GM23338 (cell line): ENCODE data around the gene LCNL1. TPM values are rescaled to one million over a fixed set of nuclear protein-coding genes. Genes with fewer than 3 reads are reported as not detected.

Experiments used
- ATAC-seq: fragments of 200-7000 bp; cut with Tn5 transposase; 3 replicates; pipeline ENCODE4 v1.9.1; 2020
- DNase-seq: peaks from one replicate; pipeline ENCODE4 v3.0.0-alpha.2; 2015; ENCODE audit warnings: low spot score
- H2AFZ ChIP-seq: fragments of 200-600 bp; sonication (generic); 2 replicates; pipeline ENCODE4 v1.8.0; 2016; ENCODE audit warnings: antibody characterized with exemption, mild to moderate bottlenecking, moderate library complexity
- H3F3A ChIP-seq: fragments of 200-600 bp; sonication (generic); replicated peaks from 2 replicates; pipeline ENCODE4 v1.8.0; 2017; ENCODE audit warnings: antibody characterized with exemption, mixed run types, low read depth
- H3K27ac ChIP-seq: fragments of 200-600 bp; sonication (generic); 2 replicates; pipeline ENCODE4 v1.6.1; 2016; ENCODE audit warnings: low read depth
- H3K27me3 ChIP-seq: fragments of 200-600 bp; sonication (generic); 2 replicates; pipeline ENCODE4 v1.8.0; 2016; ENCODE audit warnings: mild to moderate bottlenecking, mixed run types, moderate library complexity; ENCODE audit not compliant: insufficient read depth
- H3K36me3 ChIP-seq: fragments of 200-600 bp; sonication (generic); 2 replicates; pipeline ENCODE4 v1.8.0; 2016; ENCODE audit warnings: mild to moderate bottlenecking; ENCODE audit not compliant: insufficient read depth
- H3K4me1 ChIP-seq: fragments of 200-600 bp; sonication (generic); 2 replicates; pipeline ENCODE4 v1.8.0; 2016; ENCODE audit warnings: mild to moderate bottlenecking, moderate library complexity; ENCODE audit not compliant: insufficient read depth
- H3K4me2 ChIP-seq: fragments of 200-600 bp; sonication (generic); 2 replicates; pipeline ENCODE4 v1.7.1; 2017; ENCODE audit warnings: mixed run types
- H3K4me3 ChIP-seq: fragments of 200-600 bp; sonication (generic); 2 replicates; pipeline ENCODE4 v1.6.1; 2016; ENCODE audit warnings: mixed run types
- H3K79me2 ChIP-seq: fragments of 200-600 bp; sonication (generic); replicated peaks from 2 replicates; pipeline ENCODE4 v1.8.0; 2017; ENCODE audit warnings: mild to moderate bottlenecking; ENCODE audit not compliant: insufficient read depth
- H3K9me2 ChIP-seq: fragments of 200-600 bp; sonication (generic); 2 replicates; pipeline ENCODE4 v1.8.0; 2017; ENCODE audit not compliant: insufficient read depth
- H4K20me1 ChIP-seq: fragments of 200-600 bp; sonication (generic); replicated peaks from 2 replicates; pipeline ENCODE4 v1.8.0; 2017; ENCODE audit warnings: mild to moderate bottlenecking; ENCODE audit not compliant: insufficient read depth
- H3K27ac Mint-ChIP-seq: 2 replicates; pipeline ENCODE4 v1.8.0; 2020; ENCODE audit warnings: inconsistent platforms, mild to moderate bottlenecking, moderate library complexity, mixed read lengths
- H3K27me3 Mint-ChIP-seq: 3 replicates; pipeline ENCODE4 v1.8.0; 2022; ENCODE audit warnings: low read depth, mild to moderate bottlenecking, moderate library complexity, mixed read lengths, inconsistent platforms; ENCODE audit not compliant: insufficient read depth, poor library complexity
- H3K36me3 Mint-ChIP-seq: 3 replicates; pipeline ENCODE4 v1.8.0; 2021; ENCODE audit warnings: low read depth, mild to moderate bottlenecking, inconsistent platforms, moderate library complexity, mixed read lengths
- H3K4me1 Mint-ChIP-seq: 3 replicates; pipeline ENCODE4 v1.8.0; 2020; ENCODE audit warnings: mild to moderate bottlenecking, inconsistent platforms, mixed read lengths
- H3K4me3 Mint-ChIP-seq: 3 replicates; pipeline ENCODE4 v1.8.0; 2021; ENCODE audit warnings: moderate library complexity, mild to moderate bottlenecking, inconsistent platforms, mixed read lengths
- H3K9me3 Mint-ChIP-seq: 3 replicates; pipeline ENCODE4 v1.8.0; 2020; ENCODE audit warnings: moderate library complexity, mild to moderate bottlenecking, inconsistent platforms, mixed read lengths
- CREB1 ChIP-seq: fragments of 250-450 bp; sonication (Bioruptor Pico); IDR thresholded peaks from 2 replicates; pipeline ENCODE4 v1.5.0; 2020; ENCODE audit warnings: low read depth, mild to moderate bottlenecking, moderate library complexity
- ETS1 ChIP-seq: IDR thresholded peaks from 2 replicates; pipeline ENCODE4 v1.6.1; 2016; ENCODE audit warnings: antibody characterized with exemption
- EZH2 ChIP-seq: fragments of 200-600 bp; sonication (generic); IDR thresholded peaks from one replicate; pipeline ENCODE4 v1.8.0; 2017; ENCODE audit warnings: antibody characterized with exemption, mild to moderate bottlenecking, low read depth; ENCODE audit not compliant: unreplicated experiment
- EZH2phosphoT487 ChIP-seq: fragments of 200-600 bp; sonication (generic); IDR thresholded peaks from one replicate; pipeline ENCODE4 v1.8.1; 2018; ENCODE audit warnings: antibody characterized with exemption; ENCODE audit not compliant: unreplicated experiment
- JUNB ChIP-seq: IDR thresholded peaks from one replicate; pipeline ENCODE4 v1.6.1; 2016; ENCODE audit warnings: antibody characterized with exemption; ENCODE audit not compliant: unreplicated experiment
- NANOG ChIP-seq: IDR thresholded peaks from 2 replicates; pipeline ENCODE4 v1.6.1; 2016; ENCODE audit warnings: antibody characterized with exemption, borderline replicate concordance
- POLR2AphosphoS5 ChIP-seq: IDR thresholded peaks from 2 replicates; pipeline ENCODE4 v1.6.1; 2016; ENCODE audit warnings: antibody characterized with exemption, low read depth
- STAT1 ChIP-seq: IDR thresholded peaks from one replicate; pipeline ENCODE4 v1.6.1; 2016; ENCODE audit warnings: antibody characterized with exemption; ENCODE audit not compliant: unreplicated experiment
- ZNF114 ChIP-seq: fragments of 250-450 bp; sonication (Bioruptor Pico); IDR thresholded peaks from 2 replicates; pipeline ENCODE4 v1.5.0; 2020; ENCODE audit warnings: mild to moderate bottlenecking, moderate library complexity
- ZNF331 ChIP-seq: fragments of 250-450 bp; sonication (Bioruptor Pico); IDR thresholded peaks from 2 replicates; pipeline ENCODE4 v1.5.0; 2020; ENCODE audit warnings: low read depth, mild to moderate bottlenecking, moderate library complexity
- polyA plus RNA-seq: library from polyadenylated mRNA; unstranded; fragments of >200 nt; fragmentation: Nextera tagmentation; extraction: Ambion mirVana; gene quantifications from 2 replicates; pipeline ENCODE4 v1.2.1, GENCODE V29; 2016
- total RNA-seq: library from RNA; depleted of rRNA; stranded (reverse); fragments of >200 nt; shearing (Covaris generic); gene quantifications from 2 replicates; pipeline ENCODE4 v1.2.3, GENCODE V29; 2014
- TF ChIP-seq, protein P1 (sequence below), 2 experiments: fragments of 200-600 bp in 1 of 2; sonication (generic) in 1 of 2; conservative IDR thresholded peaks; 2 replicates each; pipeline versions ENCODE4 v1.5.1 to v1.6.1; 2016 to 2017; ENCODE audit warnings: antibody characterized with exemption in 2 of 2, low read depth in 2 of 2, mild to moderate bottlenecking in 2 of 2, moderate library complexity in 1 of 2
- TF ChIP-seq, protein P2 (sequence below): IDR thresholded peaks from one replicate; pipeline ENCODE4 v1.6.1; 2018; ENCODE audit warnings: antibody characterized with exemption; ENCODE audit not compliant: unreplicated experiment
- TF ChIP-seq, protein P3 (sequence below): fragments of 250-450 bp; sonication (Bioruptor Pico); IDR thresholded peaks from 2 replicates; pipeline ENCODE4 v1.5.0; 2020; ENCODE audit warnings: mild to moderate bottlenecking, moderate library complexity

LCNL1 gene
- total and polyA plus RNA-seq, 2 experiments from 2014 or later: 0.11 TPM; not detected in 1

GRCh38 chr9:137015976-137016375 lies 33.2 kb downstream of the LCNL1 start:
- Histone ChIP-seq H2AFZ (no peak overlapping the region), H3K4me1 (no peaks in the 10 kb centered on the region), H3K36me3 (no peaks in the 10 kb centered on the region), H3F3A (no peaks in the 10 kb centered on the region), H3K4me3 (no peak overlapping the region), H3K79me2 (no peaks in the 10 kb centered on the region), H3K4me2 (no peak overlapping the region), H3K27ac (no peak overlapping the region), H3K9me2 (no peaks in the 10 kb centered on the region), H3K27me3 (no peaks in the 10 kb centered on the region), H4K20me1 (no peaks in the 10 kb centered on the region)
- Mint-ChIP-seq H3K4me1 (no peaks in the 10 kb centered on the region), H3K36me3 (peaks cover 2% of the 10 kb centered on the region; the same call in 1 of the 3 replicates), H3K27me3 (peaks cover 4% of the 10 kb centered on the region), H3K27ac (no peak overlapping the region), H3K9me3 (no peaks in the 10 kb centered on the region), H3K4me3 (no peak overlapping the region)
- TF ChIP-seq JUNB (no peak), CREB1 (CRISPR knock-in tag) (no peak), POLR2AphosphoS5 (no peak), EZH2phosphoT487 (no peak), ZNF331 (no peak), ETS1 (no peak), NANOG (no peak), EZH2 (no peak), STAT1 (no peak), ZNF114 (CRISPR knock-in tag) (no peak)
- TF ChIP-seq, protein P1, sequence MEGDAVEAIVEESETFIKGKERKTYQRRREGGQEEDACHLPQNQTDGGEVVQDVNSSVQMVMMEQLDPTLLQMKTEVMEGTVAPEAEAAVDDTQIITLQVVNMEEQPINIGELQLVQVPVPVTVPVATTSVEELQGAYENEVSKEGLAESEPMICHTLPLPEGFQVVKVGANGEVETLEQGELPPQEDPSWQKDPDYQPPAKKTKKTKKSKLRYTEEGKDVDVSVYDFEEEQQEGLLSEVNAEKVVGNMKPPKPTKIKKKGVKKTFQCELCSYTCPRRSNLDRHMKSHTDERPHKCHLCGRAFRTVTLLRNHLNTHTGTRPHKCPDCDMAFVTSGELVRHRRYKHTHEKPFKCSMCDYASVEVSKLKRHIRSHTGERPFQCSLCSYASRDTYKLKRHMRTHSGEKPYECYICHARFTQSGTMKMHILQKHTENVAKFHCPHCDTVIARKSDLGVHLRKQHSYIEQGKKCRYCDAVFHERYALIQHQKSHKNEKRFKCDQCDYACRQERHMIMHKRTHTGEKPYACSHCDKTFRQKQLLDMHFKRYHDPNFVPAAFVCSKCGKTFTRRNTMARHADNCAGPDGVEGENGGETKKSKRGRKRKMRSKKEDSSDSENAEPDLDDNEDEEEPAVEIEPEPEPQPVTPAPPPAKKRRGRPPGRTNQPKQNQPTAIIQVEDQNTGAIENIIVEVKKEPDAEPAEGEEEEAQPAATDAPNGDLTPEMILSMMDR (conservative IDR thresholded peaks at IDR 0.05; ENCODE audit: low read depth in 2 of 2): no peak
- TF ChIP-seq, protein P2, sequence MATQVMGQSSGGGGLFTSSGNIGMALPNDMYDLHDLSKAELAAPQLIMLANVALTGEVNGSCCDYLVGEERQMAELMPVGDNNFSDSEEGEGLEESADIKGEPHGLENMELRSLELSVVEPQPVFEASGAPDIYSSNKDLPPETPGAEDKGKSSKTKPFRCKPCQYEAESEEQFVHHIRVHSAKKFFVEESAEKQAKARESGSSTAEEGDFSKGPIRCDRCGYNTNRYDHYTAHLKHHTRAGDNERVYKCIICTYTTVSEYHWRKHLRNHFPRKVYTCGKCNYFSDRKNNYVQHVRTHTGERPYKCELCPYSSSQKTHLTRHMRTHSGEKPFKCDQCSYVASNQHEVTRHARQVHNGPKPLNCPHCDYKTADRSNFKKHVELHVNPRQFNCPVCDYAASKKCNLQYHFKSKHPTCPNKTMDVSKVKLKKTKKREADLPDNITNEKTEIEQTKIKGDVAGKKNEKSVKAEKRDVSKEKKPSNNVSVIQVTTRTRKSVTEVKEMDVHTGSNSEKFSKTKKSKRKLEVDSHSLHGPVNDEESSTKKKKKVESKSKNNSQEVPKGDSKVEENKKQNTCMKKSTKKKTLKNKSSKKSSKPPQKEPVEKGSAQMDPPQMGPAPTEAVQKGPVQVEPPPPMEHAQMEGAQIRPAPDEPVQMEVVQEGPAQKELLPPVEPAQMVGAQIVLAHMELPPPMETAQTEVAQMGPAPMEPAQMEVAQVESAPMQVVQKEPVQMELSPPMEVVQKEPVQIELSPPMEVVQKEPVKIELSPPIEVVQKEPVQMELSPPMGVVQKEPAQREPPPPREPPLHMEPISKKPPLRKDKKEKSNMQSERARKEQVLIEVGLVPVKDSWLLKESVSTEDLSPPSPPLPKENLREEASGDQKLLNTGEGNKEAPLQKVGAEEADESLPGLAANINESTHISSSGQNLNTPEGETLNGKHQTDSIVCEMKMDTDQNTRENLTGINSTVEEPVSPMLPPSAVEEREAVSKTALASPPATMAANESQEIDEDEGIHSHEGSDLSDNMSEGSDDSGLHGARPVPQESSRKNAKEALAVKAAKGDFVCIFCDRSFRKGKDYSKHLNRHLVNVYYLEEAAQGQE: no peak
- TF ChIP-seq, protein P3, sequence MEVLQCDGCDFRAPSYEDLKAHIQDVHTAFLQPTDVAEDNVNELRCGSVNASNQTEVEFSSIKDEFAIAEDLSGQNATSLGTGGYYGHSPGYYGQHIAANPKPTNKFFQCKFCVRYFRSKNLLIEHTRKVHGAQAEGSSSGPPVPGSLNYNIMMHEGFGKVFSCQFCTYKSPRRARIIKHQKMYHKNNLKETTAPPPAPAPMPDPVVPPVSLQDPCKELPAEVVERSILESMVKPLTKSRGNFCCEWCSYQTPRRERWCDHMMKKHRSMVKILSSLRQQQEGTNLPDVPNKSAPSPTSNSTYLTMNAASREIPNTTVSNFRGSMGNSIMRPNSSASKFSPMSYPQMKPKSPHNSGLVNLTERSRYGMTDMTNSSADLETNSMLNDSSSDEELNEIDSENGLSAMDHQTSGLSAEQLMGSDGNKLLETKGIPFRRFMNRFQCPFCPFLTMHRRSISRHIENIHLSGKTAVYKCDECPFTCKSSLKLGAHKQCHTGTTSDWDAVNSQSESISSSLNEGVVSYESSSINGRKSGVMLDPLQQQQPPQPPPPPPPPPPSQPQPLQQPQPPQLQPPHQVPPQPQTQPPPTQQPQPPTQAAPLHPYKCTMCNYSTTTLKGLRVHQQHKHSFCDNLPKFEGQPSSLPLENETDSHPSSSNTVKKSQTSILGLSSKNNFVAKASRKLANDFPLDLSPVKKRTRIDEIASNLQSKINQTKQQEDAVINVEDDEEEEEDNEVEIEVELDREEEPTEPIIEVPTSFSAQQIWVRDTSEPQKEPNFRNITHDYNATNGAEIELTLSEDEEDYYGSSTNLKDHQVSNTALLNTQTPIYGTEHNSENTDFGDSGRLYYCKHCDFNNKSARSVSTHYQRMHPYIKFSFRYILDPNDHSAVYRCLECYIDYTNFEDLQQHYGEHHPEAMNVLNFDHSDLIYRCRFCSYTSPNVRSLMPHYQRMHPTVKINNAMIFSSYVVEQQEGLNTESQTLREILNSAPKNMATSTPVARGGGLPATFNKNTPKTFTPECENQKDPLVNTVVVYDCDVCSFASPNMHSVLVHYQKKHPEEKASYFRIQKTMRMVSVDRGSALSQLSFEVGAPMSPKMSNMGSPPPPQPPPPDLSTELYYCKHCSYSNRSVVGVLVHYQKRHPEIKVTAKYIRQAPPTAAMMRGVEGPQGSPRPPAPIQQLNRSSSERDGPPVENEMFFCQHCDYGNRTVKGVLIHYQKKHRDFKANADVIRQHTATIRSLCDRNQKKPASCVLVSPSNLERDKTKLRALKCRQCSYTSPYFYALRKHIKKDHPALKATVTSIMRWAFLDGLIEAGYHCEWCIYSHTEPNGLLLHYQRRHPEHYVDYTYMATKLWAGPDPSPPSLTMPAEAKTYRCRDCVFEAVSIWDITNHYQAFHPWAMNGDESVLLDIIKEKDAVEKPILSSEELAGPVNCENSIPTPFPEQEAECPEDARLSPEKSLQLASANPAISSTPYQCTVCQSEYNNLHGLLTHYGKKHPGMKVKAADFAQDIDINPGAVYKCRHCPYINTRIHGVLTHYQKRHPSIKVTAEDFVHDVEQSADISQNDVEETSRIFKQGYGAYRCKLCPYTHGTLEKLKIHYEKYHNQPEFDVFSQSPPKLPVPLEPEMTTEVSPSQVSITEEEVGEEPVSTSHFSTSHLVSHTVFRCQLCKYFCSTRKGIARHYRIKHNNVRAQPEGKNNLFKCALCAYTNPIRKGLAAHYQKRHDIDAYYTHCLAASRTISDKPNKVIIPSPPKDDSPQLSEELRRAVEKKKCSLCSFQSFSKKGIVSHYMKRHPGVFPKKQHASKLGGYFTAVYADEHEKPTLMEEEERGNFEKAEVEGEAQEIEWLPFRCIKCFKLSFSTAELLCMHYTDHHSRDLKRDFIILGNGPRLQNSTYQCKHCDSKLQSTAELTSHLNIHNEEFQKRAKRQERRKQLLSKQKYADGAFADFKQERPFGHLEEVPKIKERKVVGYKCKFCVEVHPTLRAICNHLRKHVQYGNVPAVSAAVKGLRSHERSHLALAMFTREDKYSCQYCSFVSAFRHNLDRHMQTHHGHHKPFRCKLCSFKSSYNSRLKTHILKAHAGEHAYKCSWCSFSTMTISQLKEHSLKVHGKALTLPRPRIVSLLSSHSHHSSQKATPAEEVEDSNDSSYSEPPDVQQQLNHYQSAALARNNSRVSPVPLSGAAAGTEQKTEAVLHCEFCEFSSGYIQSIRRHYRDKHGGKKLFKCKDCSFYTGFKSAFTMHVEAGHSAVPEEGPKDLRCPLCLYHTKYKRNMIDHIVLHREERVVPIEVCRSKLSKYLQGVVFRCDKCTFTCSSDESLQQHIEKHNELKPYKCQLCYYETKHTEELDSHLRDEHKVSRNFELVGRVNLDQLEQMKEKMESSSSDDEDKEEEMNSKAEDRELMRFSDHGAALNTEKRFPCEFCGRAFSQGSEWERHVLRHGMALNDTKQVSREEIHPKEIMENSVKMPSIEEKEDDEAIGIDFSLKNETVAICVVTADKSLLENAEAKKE: no peak
- no peak for DNase-seq
- no peak for ATAC-seq
